Colonic mucosa (tissue), 4 donors: ENCODE data around the gene ALG5. TPM values are rescaled to one million over a fixed set of nuclear protein-coding genes. Genes with fewer than 3 reads are reported as not detected.

Source experiments
- DNase-seq: peaks from one replicate; pipeline ENCODE4 v3.0.0-alpha.2; 2020
- H3K27ac ChIP-seq: fragments of 200-600 bp; one replicate; pipeline ENCODE4 v1.8.0; 2021
- H3K27me3 ChIP-seq: fragments of 200-600 bp; one replicate; pipeline ENCODE4 v1.8.0; 2021
- H3K36me3 ChIP-seq: fragments of 200-600 bp; one replicate; pipeline ENCODE4 v1.8.0; 2021
- H3K4me1 ChIP-seq: fragments of 200-600 bp; one replicate; pipeline ENCODE4 v1.8.0; 2021; ENCODE audit warnings: mild to moderate bottlenecking
- H3K4me3 ChIP-seq: fragments of 200-600 bp; one replicate; pipeline ENCODE4 v1.8.0; 2021
- H3K9ac ChIP-seq, 2 donors: one replicate each; pipeline ENCODE4 v1.7.0; 2013; ENCODE audit warnings: control low read depth in 2 of 2, low read depth in 2 of 2, low read length in 2 of 2
- H3K9me3 ChIP-seq: fragments of 200-600 bp; one replicate; pipeline ENCODE4 v1.8.0; 2021
- CTCF ChIP-seq: fragments of 200-600 bp; IDR thresholded peaks from one replicate; pipeline ENCODE4 v1.8.0; 2022; ENCODE audit warnings: antibody characterized with exemption, mild to moderate bottlenecking
- intact Hi-C: fragments of 100-400 bp; cut with DNase I; formaldehyde crosslinking; loops from one replicate; pipeline ENCODE4 v1.14.1; 2022
- total RNA-seq, 2 donors: library from RNA; stranded (reverse); fragmentation: NEBNext Ultra II Directional in 1 of 2; extraction: Animal tissue kit (Norgen Biotek cat#: 25700) in 1 of 2; gene quantifications; one replicate each; pipeline ENCODE4 v1.2.1, GENCODE V29; 2021
- donor health status: healthy.
- donor health status: DM: no; HTN: no; CAD: no.
- donor health status: DM: no; HTN: no; CAD: no.

ALG5 gene
- total RNA-seq, 2 donors from 2014 or later: 37.2 to 39.5 TPM

GRCh38 chr13:36945078-36945477 is 54.1 kb downstream of the ALG5 start:
- Histone ChIP-seq H3K4me3 (no peak overlapping the region), H3K27ac (no peak overlapping the region), H3K27me3 (no peaks in the 10 kb centered on the region), H3K9me3 (no peaks in the 10 kb centered on the region), H3K4me1 (no peaks in the 10 kb centered on the region), H3K9ac (no peak overlapping the region), H3K36me3 (no peaks in the 10 kb centered on the region)
- intact Hi-C loops: no loop called here
- DNase-seq: no peak
- no peak for TF ChIP-seq CTCF

DNA sequence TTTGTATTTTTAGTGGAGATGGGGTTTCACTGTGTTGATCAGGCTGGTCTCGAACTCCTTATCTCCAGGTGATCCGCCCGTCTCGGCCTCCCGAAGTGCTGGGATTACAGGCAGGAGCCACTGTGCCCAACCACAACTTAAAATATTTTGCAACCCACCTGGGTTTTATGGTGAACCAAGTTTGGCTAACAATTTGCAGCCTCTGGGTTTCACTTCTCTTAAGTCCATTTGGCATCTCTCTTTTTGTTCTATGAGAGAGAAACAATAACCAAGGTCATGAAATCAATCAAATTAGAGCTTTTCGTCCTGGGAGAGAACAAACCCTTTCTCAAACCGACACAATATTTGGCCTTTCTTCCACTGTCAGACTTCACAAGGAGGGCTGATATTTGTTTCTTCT is 73.5 kb downstream of the ALG5 start:
- Histone ChIP-seq H3K9ac (no peak overlapping the region), H3K4me3 (no peak overlapping the region), H3K4me1 (no peaks in the 10 kb centered on the region), H3K9me3 (no peaks in the 10 kb centered on the region), H3K27ac (no peak overlapping the region), H3K27me3 (no peaks in the 10 kb centered on the region), H3K36me3 (no peaks in the 10 kb centered on the region)
- intact Hi-C loops: no loop called here
- TF ChIP-seq CTCF: no peak
- no peak for DNase-seq

GRCh38 chr13:36924001-36924400 is 75.1 kb downstream of the ALG5 start:
- TF ChIP-seq CTCF: no peak
- no peaks in the 10 kb centered on the region for H3K4me1 ChIP-seq
- no peak overlapping the region for H3K27ac ChIP-seq
- H3K4me3 ChIP-seq: no peak overlapping the region
- H3K27me3 ChIP-seq: no peaks in the 10 kb centered on the region
- H3K36me3 ChIP-seq: no peaks in the 10 kb centered on the region
- DNase-seq: no peak
- no peaks in the 10 kb centered on the region for H3K9me3 ChIP-seq
- no peak overlapping the region for H3K9ac ChIP-seq
- intact Hi-C loops: no loop called here

GRCh38 chr13:36921631-36922301 is 77.4 kb downstream of the ALG5 start:
- TF ChIP-seq CTCF: no peak
- no peak for DNase-seq

GRCh38 chr13:36920616-36921185 is 78.4 kb downstream of the ALG5 start:
- Histone ChIP-seq H3K9me3 (no peaks in the 10 kb centered on the region), H3K27ac (no peak overlapping the region), H3K4me3 (peak overlapping the region; percentile 17), H3K9ac (peak overlapping the region; percentile 31 to 44), H3K4me1 (no peaks in the 10 kb centered on the region), H3K27me3 (no peaks in the 10 kb centered on the region), H3K36me3 (no peaks in the 10 kb centered on the region)
- intact Hi-C loops: no loop called here
- no peak for DNase-seq
- no peak for TF ChIP-seq CTCF

More at GRCh38 chr13:36921631-36922301, 77.4 kb downstream of the ALG5 start:
- Histone ChIP-seq H3K9me3 (no peaks in the 10 kb centered on the region), H3K9ac (peak overlapping the region in 1 of 2 donors; percentile 9), H3K27me3 (no peaks in the 10 kb centered on the region), H3K36me3 (no peaks in the 10 kb centered on the region), H3K27ac (no peak overlapping the region), H3K4me1 (no peaks in the 10 kb centered on the region), H3K4me3 (no peak overlapping the region)
- intact Hi-C loops: no loop called here
